A673 (cell line): ENCODE measurements around the gene RBFOX1. TPM values are rescaled to one million over a fixed set of nuclear protein-coding genes. Genes with fewer than 3 reads are reported as not detected.
A peak's percentile ranks its signal among the peaks of the same experiment; 100 is the strongest.

Experiments used
- BruUV-seq: library from RNA; stranded (reverse); fragments of 400-500 nt; replicated peaks from 2 replicates; lab custom pipeline; 2021; lab: Mats Ljungman, UMichigan
- CTCF ChIA-PET: fragments of 300-600 bp; sonication (Branson Sonifier 250); formaldehyde crosslinking; loops from one replicate; lab custom pipeline; 2022; ENCODE audit warnings: antibody characterized with exemption; lab: Charles Lee
- POLR2A ChIA-PET: fragments of 300-600 bp; sonication (Branson Sonifier 250); formaldehyde crosslinking; loops from one replicate; lab custom pipeline; 2022; ENCODE audit warnings: antibody characterized with exemption; ENCODE audit not compliant: low non-redundant PET; lab: Charles Lee
- DNase-seq: peaks from one replicate; pipeline ENCODE4 v3.0.0-alpha.2; 2015; ENCODE audit warnings: low spot score
- H3K27ac ChIP-seq: fragments of 200-600 bp; sonication (generic); 2 replicates; pipeline ENCODE4 v1.5.1; 2016; ENCODE audit warnings: mixed run types, low read depth, mild to moderate bottlenecking, mixed read lengths, antibody characterized with exemption, low read length; ENCODE audit not compliant: poor library complexity, severe bottlenecking
- H3K27me3 ChIP-seq: fragments of 200-600 bp; sonication (generic); replicated peaks from 2 replicates; pipeline ENCODE4 v1.6.1; 2017; ENCODE audit warnings: mixed run types, low read depth, mild to moderate bottlenecking, mixed read lengths, antibody characterized with exemption, low read length; ENCODE audit not compliant: insufficient read depth, poor library complexity
- H3K36me3 ChIP-seq: fragments of 200-600 bp; sonication (generic); 2 replicates; pipeline ENCODE4 v1.6.1; 2016; ENCODE audit warnings: mixed run types, mild to moderate bottlenecking, mixed read lengths, antibody characterized with exemption, low read length; ENCODE audit not compliant: insufficient read depth, poor library complexity, severe bottlenecking
- H3K4me1 ChIP-seq: fragments of 200-600 bp; sonication (generic); 2 replicates; pipeline ENCODE4 v1.6.1; 2017; ENCODE audit warnings: mixed run types, mild to moderate bottlenecking, mixed read lengths, antibody characterized with exemption, low read length; ENCODE audit not compliant: insufficient read depth, poor library complexity, severe bottlenecking
- H3K4me3 ChIP-seq: fragments of 200-600 bp; sonication (generic); 2 replicates; pipeline ENCODE4 v1.5.1; 2016; ENCODE audit warnings: low read depth, mixed run types, mild to moderate bottlenecking, mixed read lengths, low read length; ENCODE audit not compliant: poor library complexity, severe bottlenecking
- H3K9me3 ChIP-seq: fragments of 200-600 bp; sonication (generic); 2 replicates; pipeline ENCODE4 v1.6.1; 2016; ENCODE audit warnings: mixed run types, low read depth, mild to moderate bottlenecking, mixed read lengths, antibody characterized with exemption, low read length; ENCODE audit not compliant: poor library complexity, severe bottlenecking
- CTCF ChIP-seq: fragments of 300-800, 200-600 bp; sonication (generic); conservative IDR thresholded peaks from 2 replicates; pipeline ENCODE4 v1.5.1; 2017; ENCODE audit warnings: low read depth, mild to moderate bottlenecking, antibody characterized with exemption, low read length, moderate library complexity, mixed read lengths
- EZH2 ChIP-seq: fragments of 200-600 bp; sonication (generic); IDR thresholded peaks from 2 replicates; pipeline ENCODE4 v1.6.1; 2017; ENCODE audit warnings: borderline replicate concordance, low read depth, mild to moderate bottlenecking, mixed read lengths, antibody characterized with exemption, low read length; ENCODE audit not compliant: poor library complexity, severe bottlenecking
- intact Hi-C: fragments of 100-400 bp; cut with micrococcal nuclease; formaldehyde crosslinking; loops from one replicate; pipeline ENCODE4 v1.10.0; 2022; ENCODE audit not compliant: unreplicated experiment
- total RNA-seq: library from RNA; stranded (reverse); gene quantifications from 2 replicates; pipeline ENCODE4 v1.2.3, GENCODE V29; 2021

The RBFOX1 gene
- total RNA-seq, 1 experiment from 2014 or later: 1.8 TPM

- CTCF ChIA-PET: no interaction called here
- no peak for TF ChIP-seq CTCF
- DNase-seq: no peak
- intact Hi-C loops: no loop called here
- no peaks in the 10 kb centered on the region for H3K27me3 ChIP-seq
- no peaks in the 10 kb centered on the region for H3K4me1 ChIP-seq
- no TSS peak for BruUV-seq
- H3K4me3 ChIP-seq: no peak overlapping the region
- POLR2A ChIA-PET: no interaction called here
- H3K36me3 ChIP-seq: no peaks in the 10 kb centered on the region
- no peaks in the 10 kb centered on the region for H3K9me3 ChIP-seq
- no peak overlapping the region for H3K27ac ChIP-seq
Measured at GRCh38 chr16:7482596-7483290, 150.1 kb downstream of the RBFOX1 start.

- H3K27ac ChIP-seq: no peak overlapping the region
- H3K9me3 ChIP-seq: no peaks in the 10 kb centered on the region
- H3K4me3 ChIP-seq: no peak overlapping the region
- no peak for TF ChIP-seq CTCF
- no peak for TF ChIP-seq EZH2
- no peak for DNase-seq
- intact Hi-C loops: no loop called here
- POLR2A ChIA-PET: no interaction called here
- H3K4me1 ChIP-seq: no peaks in the 10 kb centered on the region
- CTCF ChIA-PET: no interaction called here
- BruUV-seq: no TSS peak
- no peaks in the 10 kb centered on the region for H3K36me3 ChIP-seq
- no peaks in the 10 kb centered on the region for H3K27me3 ChIP-seq
Measured at GRCh38 chr16:7487574-7488323, 155.1 kb downstream of the RBFOX1 start.

GRCh38 chr16:7492122-7492521 lies 159.5 kb downstream of the RBFOX1 start:
- H3K9me3 ChIP-seq: no peaks in the 10 kb centered on the region
- intact Hi-C loops: no loop called here

More at GRCh38 chr16:7492122-7492521, 159.5 kb downstream of the RBFOX1 start:
- Histone ChIP-seq H3K4me3 (no peak overlapping the region), H3K27me3 (no peaks in the 10 kb centered on the region), H3K4me1 (no peaks in the 10 kb centered on the region), H3K36me3 (no peaks in the 10 kb centered on the region), H3K27ac (no peak overlapping the region)
- ChIA-PET CTCF (no interaction called here), POLR2A (no interaction called here)
- TF ChIP-seq EZH2 (no peak), CTCF (no peak)
- BruUV-seq: no TSS peak
- DNase-seq: peak; percentile 1
